ENCODE measurements around the gene BATF.

- TF ChIP-seq GATA2 (IDR thresholded peaks at IDR 0.05; ENCODE audit: low read depth, low read length) (no peak), GATA3 (IDR thresholded peaks at IDR 0.05; ENCODE audit: low read depth, low read length) (no peak)
These were observed 9.0 kb downstream of the BATF start for GRCh38 chr14:75531256-75531655.
